LoVo (cell line): ENCODE results near the gene TARBP2.
"Not testable (repeated sequence)": the region's sequence is repeated elsewhere in the genome, so short reads cannot be mapped to it uniquely, and the experiment has no call there.

Experiments used
- DNase-seq: peaks from one replicate; pipeline ENCODE4 v3.0.0-alpha.2; 2016; ENCODE audit warnings: low spot score

TARBP2 gene

GRCh38 chr12:53514628-53515290, 13.7 kb downstream of the TARBP2 start:
- DNase-seq = no peak

GRCh38 chr12:53515291-53515680, 14.2 kb downstream of the TARBP2 start:
- no peak for DNase-seq

- DNase-seq = no peak
Measured at GRCh38 chr12:53516758-53517455, 15.8 kb downstream of the TARBP2 start.

- no peak for DNase-seq
Measured at GRCh38 chr12:53518381-53518780, 17.3 kb downstream of the TARBP2 start.

DNA sequence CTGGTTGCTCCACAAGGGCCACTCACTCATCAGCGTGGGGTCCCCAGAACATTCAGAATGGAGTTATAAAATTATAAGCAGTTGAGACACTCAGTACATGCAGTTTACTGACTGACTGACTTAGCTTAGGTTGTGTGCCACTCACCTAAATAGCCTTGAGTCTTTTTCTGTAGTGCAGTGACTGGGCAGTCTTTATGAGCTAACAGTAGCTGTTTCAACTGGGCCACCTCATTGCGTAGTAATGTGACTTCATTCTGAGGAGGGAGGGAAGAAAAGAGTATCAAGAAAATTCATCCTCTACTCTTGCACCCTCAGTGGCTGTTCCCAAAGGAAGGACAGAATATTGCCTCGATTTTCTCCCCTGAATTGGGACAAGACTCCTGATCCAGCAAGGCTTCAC, 22.0 kb downstream of the TARBP2 start:
- DNase-seq = no peak

DNA sequence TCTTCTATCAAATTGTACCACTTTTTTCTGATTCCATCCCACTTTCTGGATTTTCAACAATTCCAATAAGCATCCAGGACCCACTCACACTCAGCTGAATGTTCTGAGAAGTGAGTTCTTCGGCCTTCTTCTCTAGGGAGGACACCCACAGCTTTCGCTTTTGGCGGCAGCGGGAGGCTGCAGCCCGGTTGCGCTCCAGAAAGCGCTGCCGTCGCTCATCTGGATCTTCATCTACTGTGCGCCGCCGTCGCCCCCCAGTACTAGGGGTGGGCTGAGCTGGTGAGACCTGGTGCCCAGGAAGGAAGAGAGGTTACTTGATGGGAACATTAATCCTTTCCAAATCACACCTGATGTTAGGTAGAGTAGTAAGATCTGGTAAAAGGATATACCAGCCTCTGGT, 23.4 kb downstream of the TARBP2 start:
- no peak for DNase-seq

DNA sequence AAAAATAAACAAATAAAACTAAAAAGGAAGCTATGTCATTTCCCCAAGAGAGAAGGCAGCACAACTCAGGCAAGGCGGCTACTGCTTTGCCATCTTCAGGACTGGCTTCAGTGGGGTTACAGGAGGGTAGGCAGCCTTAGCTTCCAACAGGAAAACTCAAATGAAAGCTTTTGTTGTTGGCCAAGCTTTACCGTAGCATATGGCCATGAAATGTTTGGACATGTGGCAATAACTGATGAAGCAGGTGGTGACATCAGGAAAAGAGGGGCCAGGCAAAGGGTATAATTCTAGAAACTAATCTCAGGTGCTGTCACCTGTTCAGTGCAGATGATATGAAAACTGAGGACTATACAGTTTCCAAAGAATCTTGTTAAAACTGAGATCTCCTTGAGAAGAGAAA, 29.0 kb downstream of the TARBP2 start:
- no peak for DNase-seq

DNA sequence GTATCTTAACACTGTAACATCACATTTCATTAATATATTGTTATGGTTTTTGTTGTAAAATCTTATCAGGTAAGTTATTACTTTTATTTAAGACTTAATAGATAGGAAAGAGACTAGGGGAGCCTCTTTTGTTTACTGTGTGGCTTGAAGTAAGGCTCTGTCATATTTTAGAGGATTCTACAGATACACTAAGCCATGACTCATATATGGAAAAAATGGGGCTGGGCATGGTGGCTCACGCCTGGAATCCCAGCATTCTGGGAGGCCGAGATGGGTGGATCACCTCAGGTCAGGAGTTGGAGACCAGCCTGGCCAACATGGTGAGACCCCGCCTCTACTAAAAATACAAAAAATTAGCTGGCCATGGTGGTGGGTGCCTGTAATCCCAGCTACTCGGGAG, 29.8 kb downstream of the TARBP2 start:
- DNase-seq = no peak

- DNase-seq = no peak
Measured at GRCh38 chr12:53532021-53532420, 30.9 kb downstream of the TARBP2 start.

DNA sequence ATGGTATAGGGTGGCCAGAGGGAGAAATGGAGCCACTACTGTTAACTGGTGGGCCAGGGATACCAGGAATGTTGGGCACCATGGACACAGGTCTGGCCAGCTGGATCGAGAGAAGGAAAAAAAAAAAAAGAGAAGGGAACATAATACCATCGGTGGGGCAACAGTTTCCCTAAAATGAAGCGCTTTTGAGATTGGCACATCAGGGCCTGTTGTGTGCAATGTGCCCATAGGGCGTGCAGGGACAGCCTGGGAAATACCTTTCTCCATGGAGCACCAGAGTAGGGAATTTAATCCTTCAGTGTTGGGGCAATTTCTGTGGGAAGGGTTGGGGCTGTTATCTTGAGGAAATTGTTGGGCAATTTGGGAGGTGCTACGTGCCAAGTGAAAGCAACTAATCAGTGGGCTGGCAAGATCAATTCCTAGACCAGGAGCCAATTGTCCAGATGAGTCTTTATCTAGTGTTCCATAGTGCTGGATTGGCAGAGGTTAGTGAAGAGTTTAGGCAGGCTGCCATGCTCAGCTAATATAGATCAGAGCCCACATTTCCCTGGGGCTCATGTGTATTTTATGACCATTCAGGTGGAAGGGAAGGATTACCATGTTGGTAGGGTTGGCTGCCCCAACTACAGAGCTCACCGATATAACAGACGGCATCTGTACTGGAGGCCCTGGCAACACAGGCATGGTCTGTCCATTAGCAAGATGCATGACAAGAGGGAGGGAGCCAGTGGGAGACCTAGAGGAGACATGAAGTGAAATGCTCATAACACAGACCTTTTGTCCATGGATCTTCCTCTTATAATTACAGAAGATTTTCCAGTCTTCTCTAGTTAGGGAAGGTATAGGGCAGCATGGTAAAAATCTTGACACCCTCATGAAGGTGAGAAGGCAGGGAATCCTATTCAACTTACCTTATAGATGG, 31.7 kb downstream of the TARBP2 start:
- DNase-seq = no peak

- DNase-seq = no peak
Measured at GRCh38 chr12:53533471-53533870, 32.4 kb downstream of the TARBP2 start.

GRCh38 chr12:53536962-53537361, 35.9 kb downstream of the TARBP2 start:
- DNase-seq = no peak

DNA sequence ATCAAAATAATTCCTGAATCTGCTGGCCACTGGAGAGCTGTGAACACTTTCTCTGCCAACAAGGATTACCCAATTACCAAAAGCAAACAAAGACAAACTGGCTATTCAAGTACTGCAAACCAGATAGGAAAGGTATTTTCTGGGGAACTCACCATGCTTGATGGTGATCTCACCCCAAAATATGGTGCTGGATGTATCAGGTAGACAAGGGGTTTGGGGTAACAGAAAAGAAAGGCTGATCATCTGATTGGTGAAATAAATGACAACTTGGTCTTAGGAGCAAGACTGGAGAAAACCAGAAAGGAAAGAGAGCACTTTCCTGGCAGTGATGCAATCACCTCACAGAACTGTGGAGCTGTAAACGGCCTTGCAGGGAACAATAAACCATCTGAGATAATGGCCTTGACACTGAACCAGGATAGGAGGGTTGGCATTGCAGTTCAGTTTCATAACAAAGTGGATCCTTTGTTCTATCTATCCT, 37.2 kb downstream of the TARBP2 start:
- peak; percentile 27 for DNase-seq

- no peak for DNase-seq
Measured at GRCh38 chr12:53539526-53539925, 38.4 kb downstream of the TARBP2 start.

GRCh38 chr12:53543539-53543938, 42.5 kb downstream of the TARBP2 start:
- peak; percentile 53 for DNase-seq

- DNase-seq = not testable (repeated sequence)
Measured at GRCh38 chr12:53548354-53548753, 47.3 kb downstream of the TARBP2 start.

DNA sequence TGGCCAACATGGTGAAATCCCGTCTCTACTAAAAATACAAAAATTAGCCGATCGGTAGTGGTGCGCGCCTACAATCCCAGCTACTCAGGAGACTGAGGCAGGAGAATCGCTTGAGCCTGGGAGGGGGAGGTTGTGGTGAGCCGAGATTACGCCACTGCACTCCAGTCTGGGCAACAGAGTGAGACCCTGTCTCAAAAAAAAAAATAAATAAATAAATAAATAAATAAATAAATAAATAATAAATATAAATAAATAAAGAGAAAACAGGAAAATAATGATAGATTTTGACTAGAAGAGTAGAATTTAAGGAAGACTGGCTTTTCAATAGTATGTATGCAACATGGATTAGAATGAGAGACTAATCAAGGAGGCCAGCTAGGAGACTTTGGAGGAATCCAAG, 49.0 kb downstream of the TARBP2 start:
- DNase-seq = not testable (repeated sequence)

DNA sequence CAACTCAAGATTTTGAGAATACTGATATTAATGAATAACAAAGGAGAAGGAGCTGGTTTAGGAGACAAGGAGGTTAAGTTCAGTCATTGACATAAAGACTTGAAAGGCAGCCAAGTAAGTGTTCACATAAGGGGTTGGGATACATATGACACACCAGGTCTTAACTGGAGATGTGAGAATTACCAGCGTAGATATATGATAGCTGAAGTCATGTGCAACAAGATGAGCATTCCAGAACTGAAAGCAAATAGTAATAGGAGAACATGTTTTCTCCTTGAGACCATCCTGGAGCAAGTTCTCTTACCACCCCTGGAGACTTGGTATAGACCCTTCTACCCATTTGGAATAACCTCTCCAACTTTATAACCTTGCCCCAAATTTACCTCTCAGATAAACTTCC, 49.5 kb downstream of the TARBP2 start:
- DNase-seq = no peak

- no peak for DNase-seq
Measured at GRCh38 chr12:53551889-53552291, 50.8 kb downstream of the TARBP2 start.

DNA sequence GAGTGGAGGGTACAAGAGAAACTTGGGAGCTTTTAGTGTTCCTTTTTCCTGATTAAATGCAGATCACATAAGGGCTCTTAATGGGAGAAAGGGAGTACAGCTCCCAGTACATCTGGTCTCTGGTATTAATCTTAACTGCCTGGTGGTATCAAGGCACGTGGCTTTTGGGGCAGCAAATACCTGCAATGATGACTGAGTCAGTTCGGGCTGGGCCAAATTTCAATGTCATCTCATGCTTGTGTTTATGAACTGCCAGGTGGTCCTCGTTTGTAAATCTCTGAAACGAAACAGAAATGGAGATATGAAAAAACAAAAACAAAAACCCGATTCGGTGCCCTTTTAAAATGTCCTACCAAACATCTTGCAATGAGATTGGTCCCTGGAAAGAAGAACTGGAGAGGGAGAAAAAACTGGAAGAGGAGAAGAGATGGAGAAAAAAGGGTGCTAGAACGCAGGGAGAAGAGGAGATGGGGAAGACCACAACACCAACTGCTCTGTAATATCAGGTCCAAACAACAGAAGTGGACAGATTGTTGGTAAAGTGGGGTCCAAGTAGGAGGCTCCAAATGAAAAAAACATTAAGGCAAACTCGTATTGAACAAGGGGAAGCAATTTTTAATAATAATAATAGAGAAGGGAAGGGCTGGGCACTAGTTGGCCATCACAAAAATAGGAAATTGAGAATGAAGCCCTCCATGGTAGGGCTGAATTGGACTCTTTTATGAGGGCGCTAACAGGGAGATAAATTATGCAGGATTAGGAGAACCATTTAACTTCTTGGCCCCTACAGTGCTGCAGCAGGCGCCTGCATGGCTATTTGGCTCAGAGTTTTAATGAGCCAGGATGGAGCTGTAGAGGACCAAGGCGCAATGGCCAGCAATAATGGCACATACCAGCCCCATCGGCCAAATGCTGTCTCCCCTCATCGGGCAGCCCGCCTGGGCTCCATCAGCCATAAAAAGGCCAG, 51.6 kb downstream of the TARBP2 start:
- no peak for DNase-seq
